Stimulated activated naive CD8-positive, alpha-beta T cell treated with anti-CD3 and anti-CD28 coated beads, Interleukin-15, Interleukin-2, amounts not matched to agents 100 ng/mL and 50 ng/mL, for 24 hours (primary cell): ENCODE data around the gene ARHGAP23.

ENCODE experiments used
- H3K27ac Mint-ChIP-seq: one replicate; pipeline ENCODE4 v1.8.0; 2021; ENCODE audit warnings: mild to moderate bottlenecking, mixed read lengths
- H3K27me3 Mint-ChIP-seq: one replicate; pipeline ENCODE4 v1.8.0; 2021; ENCODE audit warnings: mixed read lengths
- H3K36me3 Mint-ChIP-seq: one replicate; pipeline ENCODE4 v1.8.0; 2021; ENCODE audit warnings: low read depth, mixed read lengths
- H3K4me1 Mint-ChIP-seq: one replicate; pipeline ENCODE4 v1.8.0; 2021; ENCODE audit warnings: low read depth, mixed read lengths
- H3K4me3 Mint-ChIP-seq: one replicate; pipeline ENCODE4 v1.8.0; 2021; ENCODE audit warnings: mild to moderate bottlenecking, mixed read lengths
- H3K9me3 Mint-ChIP-seq: one replicate; pipeline ENCODE4 v1.8.0; 2021; ENCODE audit warnings: mixed read lengths

ARHGAP23 gene

DNA sequence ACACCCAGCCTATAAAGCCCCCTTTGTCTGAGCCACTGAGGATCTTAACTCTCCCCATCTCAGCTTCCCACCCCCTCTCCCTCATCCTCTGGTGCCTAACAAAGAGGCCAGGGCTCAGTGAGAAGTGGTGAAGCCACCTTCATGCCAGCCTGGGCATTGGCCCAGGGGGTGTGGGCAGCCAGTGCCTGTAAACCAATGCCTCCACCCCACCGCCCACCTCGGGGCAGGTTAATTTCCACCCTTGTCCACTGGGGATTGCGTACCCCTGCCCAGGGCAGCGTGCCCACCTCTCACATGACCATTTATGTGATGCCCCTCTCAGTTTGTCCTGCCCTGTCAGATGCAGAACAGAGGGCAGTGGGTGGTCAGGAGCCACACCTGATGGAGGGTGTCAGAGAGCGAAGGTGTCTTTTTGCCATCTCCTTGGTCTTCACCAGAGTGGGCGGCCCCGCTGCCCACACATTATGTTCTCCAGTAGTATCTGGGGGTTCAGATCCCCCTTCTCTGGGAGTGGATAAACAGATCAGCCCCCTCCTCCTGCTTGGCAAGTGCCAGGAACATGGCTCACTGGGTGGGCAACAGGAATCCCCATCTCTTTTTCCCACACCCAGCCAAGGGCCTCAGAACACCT, 10.1 kb upstream of the ARHGAP23 start:
- H3K27ac Mint-ChIP-seq = no peak overlapping the region
- no peaks in the 10 kb centered on the region for H3K36me3 Mint-ChIP-seq
- H3K4me3 Mint-ChIP-seq = no peak overlapping the region
- peaks cover 44% of the 10 kb centered on the region for H3K27me3 Mint-ChIP-seq
- no peaks in the 10 kb centered on the region for H3K9me3 Mint-ChIP-seq
- H3K4me1 Mint-ChIP-seq = peaks cover 12% of the 10 kb centered on the region

DNA sequence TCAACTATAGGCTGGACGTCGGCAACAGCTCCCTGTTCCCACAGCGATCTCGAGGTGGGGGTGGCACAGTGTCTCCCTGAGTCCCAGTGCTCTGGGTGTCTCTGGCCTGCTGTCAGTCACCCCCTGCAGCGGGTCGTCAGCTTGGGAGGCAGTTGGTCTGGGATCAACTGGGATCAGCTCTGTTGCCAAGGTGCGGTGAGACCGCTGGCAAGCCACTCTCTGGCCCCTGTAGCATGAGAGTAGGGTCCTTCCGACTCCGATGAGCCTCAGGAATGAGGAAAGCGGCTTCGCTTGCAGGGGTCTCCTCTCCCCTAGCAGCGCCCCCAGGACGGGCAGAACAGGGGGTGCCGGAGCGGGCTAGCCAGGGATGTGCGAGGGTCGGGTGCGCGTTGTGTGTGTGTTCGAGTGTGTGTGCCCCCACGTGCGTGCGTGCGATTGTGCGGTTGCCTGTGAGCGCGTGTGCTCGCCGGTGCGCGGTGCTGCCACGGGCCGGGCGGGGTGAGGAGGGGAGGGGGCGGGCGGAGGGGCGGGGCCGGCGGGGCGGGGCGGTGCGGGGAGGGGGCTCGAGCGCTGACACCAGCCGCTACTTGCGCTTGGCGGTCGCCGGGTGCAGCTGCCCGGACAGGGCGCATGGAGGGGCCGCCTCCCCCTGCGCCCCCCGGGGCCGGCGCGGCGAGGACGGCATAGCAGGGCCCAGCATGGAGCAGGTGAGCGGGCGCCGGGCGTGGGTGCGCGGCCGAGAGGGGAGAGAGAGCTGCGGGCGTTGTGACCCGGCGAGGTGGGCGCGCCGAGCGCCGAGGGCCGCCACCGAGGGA, 9.4 kb upstream of the ARHGAP23 start:
- no peak overlapping the region for H3K27ac Mint-ChIP-seq
- no peaks in the 10 kb centered on the region for H3K36me3 Mint-ChIP-seq

DNA sequence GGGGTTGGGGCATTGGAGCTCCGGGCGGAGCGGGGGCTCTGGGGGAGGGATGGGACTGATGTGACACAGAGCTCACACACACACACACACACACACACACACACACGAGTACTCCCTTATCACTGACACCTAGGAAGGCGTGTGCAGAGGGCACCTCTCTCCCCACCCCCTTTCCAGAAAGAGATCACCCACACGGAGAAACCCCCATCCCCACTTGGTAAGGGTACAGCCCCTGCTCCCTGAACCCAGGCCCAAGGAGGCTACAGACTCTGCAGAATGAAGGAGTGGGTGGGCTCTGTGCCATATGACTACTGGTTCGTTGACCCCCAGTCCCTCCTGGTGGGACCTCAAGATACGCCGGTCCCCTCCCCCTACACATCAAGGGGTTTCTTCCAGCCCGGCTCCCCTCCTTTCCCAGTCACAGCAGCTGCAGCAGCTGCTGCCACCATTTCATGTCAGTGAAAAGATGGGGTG, 8.7 kb upstream of the ARHGAP23 start:
- Mint-ChIP-seq H3K36me3 (no peaks in the 10 kb centered on the region), H3K27ac (no peak overlapping the region), H3K4me3 (no peak overlapping the region), H3K4me1 (peaks cover 12% of the 10 kb centered on the region), H3K27me3 (peaks cover 56% of the 10 kb centered on the region), H3K9me3 (no peaks in the 10 kb centered on the region)

More for the DNA sequence above, 9.4 kb upstream of the ARHGAP23 start:
- H3K4me1 Mint-ChIP-seq = peaks cover 12% of the 10 kb centered on the region
- H3K27me3 Mint-ChIP-seq = peaks cover 50% of the 10 kb centered on the region
- H3K9me3 Mint-ChIP-seq = no peaks in the 10 kb centered on the region
- peak overlapping the region; percentile 55 for H3K4me3 Mint-ChIP-seq

DNA sequence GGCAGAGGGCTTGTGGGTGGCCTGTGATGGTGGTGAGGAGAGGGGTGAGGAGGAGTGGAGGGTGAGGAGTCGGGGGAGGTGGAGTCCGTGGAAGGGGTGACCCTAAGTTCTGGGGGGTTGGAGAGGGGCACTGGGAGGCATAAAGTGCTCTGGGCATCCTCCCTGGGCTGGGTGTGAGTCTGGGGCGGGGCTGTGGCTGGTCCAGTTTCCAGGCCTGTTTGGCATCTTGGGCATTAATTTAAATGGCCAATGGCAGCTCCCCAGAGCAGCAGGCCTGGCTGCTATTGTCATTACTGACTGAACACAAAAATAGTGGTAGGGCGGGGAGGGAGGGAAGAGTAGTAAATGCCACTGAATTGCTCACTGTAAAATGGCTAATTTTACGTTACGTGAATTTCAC, 7.7 kb upstream of the ARHGAP23 start:
- Mint-ChIP-seq H3K9me3 (no peaks in the 10 kb centered on the region), H3K36me3 (no peaks in the 10 kb centered on the region), H3K4me3 (no peak overlapping the region), H3K27me3 (peaks cover 65% of the 10 kb centered on the region), H3K4me1 (peaks cover 9% of the 10 kb centered on the region), H3K27ac (no peak overlapping the region)

DNA sequence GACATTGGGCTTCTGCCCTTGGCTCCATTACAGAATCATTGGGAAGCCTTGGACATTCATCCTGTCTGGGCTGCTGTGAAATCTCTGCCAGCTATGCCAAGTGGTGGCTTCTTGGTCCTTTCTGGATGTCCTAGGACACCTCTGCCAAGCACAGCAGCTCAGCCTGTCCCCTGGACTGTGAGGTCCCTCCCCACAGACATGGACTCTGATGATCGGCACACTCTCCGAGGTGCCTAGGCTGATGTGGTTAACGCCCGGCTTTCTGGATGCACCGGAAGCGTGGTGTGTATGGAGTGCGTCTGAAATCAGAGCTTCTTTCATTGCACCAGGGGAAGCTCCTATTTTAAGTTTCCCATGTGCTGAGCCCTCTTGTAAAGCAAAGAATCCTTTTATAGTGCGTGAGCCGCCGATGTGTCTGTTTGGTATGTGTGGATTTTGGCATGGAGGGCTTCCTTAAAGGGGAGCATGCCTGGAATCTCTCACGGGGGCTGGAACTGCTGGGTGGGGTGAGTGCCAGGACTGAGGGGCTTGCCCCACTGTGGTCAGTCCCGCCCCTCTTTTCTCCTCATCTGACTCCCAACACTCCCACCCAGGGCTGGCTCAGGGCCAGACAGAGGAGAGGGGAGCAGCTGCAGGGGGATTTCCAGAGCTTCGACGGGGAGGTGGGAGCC, 7.0 kb upstream of the ARHGAP23 start:
- Mint-ChIP-seq H3K36me3 (no peaks in the 10 kb centered on the region), H3K27ac (no peak overlapping the region), H3K4me1 (peaks cover 10% of the 10 kb centered on the region), H3K27me3 (peaks cover 66% of the 10 kb centered on the region), H3K4me3 (no peak overlapping the region), H3K9me3 (no peaks in the 10 kb centered on the region)

DNA sequence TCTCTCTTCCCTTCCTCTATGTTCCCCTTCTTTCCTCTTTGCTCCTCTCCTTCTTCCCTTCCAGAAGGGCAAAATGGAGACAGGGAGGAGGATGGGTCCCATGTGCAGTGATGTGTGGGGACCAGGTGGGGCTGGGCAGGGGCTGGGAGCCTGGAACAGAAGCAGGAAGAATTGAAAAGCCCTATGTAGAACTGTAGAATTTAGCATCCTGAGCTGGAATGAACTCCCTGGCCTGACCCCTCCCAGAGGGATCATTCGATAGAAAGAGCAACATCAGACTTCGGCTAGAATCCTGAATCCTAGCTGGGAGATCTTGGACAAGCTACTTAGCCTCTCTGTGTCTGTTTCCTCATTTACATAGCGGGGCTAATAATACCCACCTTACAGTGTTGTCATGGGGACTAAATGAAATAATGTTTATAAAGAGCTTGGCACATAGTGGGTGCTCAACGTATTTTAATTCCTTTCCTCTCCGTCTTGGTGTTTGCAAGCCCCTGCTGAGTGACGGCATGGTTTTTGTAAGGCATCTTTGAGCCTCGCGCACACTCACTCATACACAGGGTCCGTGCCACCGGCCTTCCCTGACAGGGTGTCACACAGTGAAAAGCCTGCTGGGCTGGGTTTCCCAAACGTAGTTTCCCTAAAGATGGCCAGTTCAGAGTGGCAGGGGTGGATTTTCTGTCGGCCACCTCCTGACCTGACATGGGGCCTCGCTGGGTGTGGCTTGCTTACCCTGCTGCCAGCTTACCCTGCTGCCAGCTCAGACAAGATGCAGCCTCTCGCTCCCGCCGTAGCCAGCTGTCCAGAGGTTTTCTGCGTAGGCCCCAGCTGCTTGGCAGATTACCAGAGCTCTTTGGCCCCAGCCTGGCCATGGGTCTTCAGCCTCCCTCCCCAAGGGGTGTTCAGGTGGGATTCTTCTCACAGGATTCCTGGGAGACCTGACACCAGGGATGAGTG, 6.1 kb upstream of the ARHGAP23 start:
- H3K27me3 Mint-ChIP-seq = peaks cover 57% of the 10 kb centered on the region
- no peaks in the 10 kb centered on the region for H3K9me3 Mint-ChIP-seq
- peaks cover 13% of the 10 kb centered on the region for H3K4me1 Mint-ChIP-seq
- no peak overlapping the region for H3K27ac Mint-ChIP-seq
- H3K36me3 Mint-ChIP-seq = no peaks in the 10 kb centered on the region
- no peak overlapping the region for H3K4me3 Mint-ChIP-seq

DNA sequence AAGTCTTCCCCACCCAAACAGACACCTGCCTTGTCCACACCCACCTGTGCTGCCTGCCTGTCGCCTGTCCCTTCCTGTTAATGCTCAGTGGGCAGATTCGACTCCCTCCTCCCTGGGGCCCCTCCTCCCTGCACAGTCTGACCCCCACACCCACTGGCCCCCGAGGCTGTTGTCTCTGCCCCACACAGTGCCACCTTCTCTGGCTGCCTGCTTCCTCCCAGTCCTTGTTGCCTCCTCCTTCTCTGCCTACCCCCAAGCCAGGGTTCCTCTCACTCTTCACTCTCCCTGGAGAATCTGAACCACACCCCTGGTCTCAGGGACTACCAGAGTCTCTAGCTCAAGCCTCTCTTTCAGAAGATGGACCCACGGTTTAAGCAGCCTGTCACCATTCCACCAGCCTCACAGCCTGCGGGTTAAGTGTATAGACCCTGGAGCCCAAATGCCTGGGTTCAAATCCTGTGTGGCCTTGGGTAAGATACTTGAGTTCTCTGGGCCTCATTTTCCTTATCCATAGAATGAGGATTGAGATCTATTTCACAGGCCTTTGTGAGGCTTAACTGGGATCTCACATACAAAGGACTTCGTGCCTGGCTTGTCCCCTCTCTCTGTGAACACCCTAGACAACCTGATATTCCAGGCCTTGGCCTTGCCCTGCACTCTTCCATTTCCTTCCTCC, 3.8 kb upstream of the ARHGAP23 start:
- no peak overlapping the region for H3K27ac Mint-ChIP-seq
- no peaks in the 10 kb centered on the region for H3K36me3 Mint-ChIP-seq
- H3K27me3 Mint-ChIP-seq = peaks cover 50% of the 10 kb centered on the region
- peaks cover 22% of the 10 kb centered on the region for H3K4me1 Mint-ChIP-seq
- H3K9me3 Mint-ChIP-seq = no peaks in the 10 kb centered on the region
- H3K4me3 Mint-ChIP-seq = no peak overlapping the region

DNA sequence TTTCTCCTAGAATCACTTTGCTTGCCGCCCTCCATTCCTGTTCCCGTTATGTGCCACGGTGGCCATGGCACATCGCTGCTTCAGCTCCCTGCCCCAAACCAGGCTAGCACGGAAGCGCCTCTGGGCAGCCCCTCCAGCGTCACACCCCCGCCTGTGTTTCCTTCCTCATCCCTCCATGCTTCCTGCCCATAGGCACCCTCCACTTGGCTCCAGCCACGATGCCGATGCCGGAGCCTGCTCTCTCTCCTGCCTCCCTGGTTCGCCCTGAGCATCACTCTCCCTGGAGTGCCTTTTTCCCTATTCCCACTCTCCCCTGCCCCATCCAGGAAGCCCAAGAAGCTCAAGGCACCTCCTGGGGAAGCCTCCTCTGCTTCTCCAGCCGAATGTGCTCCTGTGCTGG, 3.2 kb upstream of the ARHGAP23 start:
- Mint-ChIP-seq H3K9me3 (no peaks in the 10 kb centered on the region), H3K27me3 (peaks cover 50% of the 10 kb centered on the region), H3K36me3 (no peaks in the 10 kb centered on the region), H3K4me1 (peaks cover 25% of the 10 kb centered on the region), H3K4me3 (no peak overlapping the region), H3K27ac (no peak overlapping the region)

DNA sequence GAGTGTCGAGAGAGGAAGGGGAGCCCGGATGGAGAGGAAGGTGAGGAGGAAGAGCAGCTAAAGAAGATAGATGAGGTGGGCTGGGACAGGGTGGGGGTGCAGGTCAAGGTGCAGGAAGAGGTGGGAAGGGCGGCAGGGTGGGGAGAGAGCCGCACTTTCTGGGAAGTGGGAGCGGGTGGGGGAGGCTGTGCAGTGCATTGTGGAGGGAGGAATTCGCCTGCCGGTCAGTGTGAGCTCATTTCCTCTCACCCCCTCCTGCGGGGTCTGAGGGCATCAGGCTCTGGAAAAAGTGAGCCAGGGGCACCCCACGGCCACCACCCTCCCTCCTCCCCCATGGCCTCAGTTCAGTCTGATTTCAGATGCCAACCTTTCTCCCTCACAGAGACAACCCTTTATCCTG, 2.5 kb upstream of the ARHGAP23 start:
- no peaks in the 10 kb centered on the region for H3K9me3 Mint-ChIP-seq
- H3K27me3 Mint-ChIP-seq = peaks cover 52% of the 10 kb centered on the region

DNA sequence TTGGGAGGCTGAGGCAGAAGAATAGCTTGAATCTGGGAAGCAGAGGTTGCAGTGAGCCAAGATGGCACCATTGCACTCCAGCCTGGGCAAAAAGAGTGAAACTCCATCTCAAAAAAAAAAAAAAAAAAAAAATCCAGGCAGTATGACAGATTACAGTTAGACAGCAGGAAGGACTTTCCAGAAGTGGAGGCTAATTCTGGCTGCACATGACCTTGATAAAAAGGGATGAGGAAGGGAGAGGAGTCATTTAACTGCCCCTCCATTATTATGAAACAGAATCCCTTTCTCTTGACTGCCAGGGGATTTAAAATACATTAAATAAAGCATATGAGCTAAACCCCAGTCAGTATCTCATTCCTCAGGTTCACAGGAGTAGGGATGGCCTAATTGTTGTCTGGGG, 1.8 kb upstream of the ARHGAP23 start:
- no peak overlapping the region for H3K27ac Mint-ChIP-seq
- no peaks in the 10 kb centered on the region for H3K9me3 Mint-ChIP-seq
- H3K4me1 Mint-ChIP-seq = peaks cover 25% of the 10 kb centered on the region
- H3K4me3 Mint-ChIP-seq = no peak overlapping the region
- H3K27me3 Mint-ChIP-seq = peaks cover 46% of the 10 kb centered on the region
- H3K36me3 Mint-ChIP-seq = no peaks in the 10 kb centered on the region

More for the DNA sequence above, 2.5 kb upstream of the ARHGAP23 start:
- peaks cover 25% of the 10 kb centered on the region for H3K4me1 Mint-ChIP-seq
- H3K36me3 Mint-ChIP-seq = no peaks in the 10 kb centered on the region
- H3K4me3 Mint-ChIP-seq = no peak overlapping the region
- H3K27ac Mint-ChIP-seq = no peak overlapping the region

DNA sequence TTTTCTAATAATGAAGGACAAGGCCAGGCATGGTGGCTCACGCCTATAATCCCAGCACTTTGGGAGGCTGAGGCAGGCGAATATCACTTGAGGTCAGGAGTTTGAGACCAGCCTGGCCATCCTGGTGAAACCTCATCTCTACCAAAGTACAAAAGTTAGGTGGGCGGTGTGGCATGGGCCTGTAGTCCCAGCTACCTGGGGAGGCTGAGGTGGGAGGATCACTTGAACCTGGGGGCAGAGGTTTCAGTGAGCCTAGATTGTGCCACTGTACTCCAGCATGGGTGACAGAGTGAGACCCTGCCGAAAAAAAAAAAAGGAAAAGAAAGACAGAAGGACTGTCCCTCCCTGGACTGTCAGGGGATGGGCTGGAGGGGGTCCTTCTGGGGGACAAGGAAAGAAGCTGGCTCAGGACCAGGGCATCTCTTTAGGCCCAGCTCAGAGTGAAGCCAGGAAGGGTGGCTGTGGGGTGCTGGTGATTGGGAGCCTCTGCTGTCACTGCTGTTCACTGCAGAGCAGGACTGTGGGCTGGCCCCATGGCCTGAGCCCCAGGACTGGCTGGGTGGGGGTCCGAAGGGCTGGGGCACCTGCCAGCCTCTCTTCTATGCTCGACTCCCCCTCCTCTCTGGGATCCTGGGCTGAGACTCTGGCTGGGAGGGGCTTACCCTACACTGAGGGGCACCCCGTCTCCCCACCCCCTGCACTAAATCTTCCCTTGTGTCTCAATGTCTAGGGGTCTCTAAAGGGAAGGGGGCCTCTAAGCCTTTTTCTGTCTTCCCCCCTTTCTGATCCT, 909 bp upstream of the ARHGAP23 start:
- peaks cover 39% of the 10 kb centered on the region for H3K27me3 Mint-ChIP-seq
- no peaks in the 10 kb centered on the region for H3K36me3 Mint-ChIP-seq
- H3K9me3 Mint-ChIP-seq = no peaks in the 10 kb centered on the region
- H3K27ac Mint-ChIP-seq = peak overlapping the region; percentile 61
- H3K4me1 Mint-ChIP-seq = peaks cover 25% of the 10 kb centered on the region
- H3K4me3 Mint-ChIP-seq = peak overlapping the region; percentile 69

DNA sequence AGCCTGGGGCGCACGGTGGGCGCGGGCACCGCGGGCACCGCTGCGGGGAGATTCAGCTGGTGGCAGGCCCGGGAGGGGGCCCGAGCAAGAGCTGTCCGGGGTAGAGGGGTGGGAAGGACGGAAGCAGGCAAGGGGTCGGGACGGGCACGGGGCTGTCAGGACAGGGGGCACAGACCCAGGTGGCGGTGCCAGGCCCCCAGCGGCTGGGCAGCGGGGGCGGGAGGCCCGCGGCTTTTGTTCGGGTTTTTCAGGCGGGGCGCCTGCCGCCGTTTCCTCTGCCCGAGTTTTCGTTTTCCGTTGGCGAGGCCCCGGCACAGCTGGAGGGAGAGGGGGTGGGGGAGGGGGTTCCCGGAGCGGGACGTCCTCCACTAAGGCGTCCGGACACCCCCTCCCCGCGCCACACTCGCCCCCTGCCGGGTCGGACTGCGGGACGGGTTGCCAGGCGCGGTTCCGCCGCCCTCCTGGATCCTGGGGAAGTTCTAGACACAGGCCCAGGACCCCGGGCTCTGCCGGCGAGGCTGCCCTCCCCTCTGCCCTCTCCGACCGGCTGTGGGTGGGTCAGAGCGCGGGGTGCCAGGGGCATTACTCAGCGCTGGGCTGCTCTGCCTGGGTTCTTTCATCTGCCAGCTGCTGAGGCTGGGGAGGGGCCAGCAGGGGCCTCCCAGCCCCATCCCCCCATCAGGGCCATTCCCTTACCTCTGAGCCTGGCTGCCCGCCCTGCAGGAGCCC, 543 bp downstream of the ARHGAP23 start:
- peak overlapping the region; percentile 53 for H3K4me3 Mint-ChIP-seq
- H3K9me3 Mint-ChIP-seq = no peaks in the 10 kb centered on the region
- H3K27ac Mint-ChIP-seq = no peak overlapping the region
- H3K4me1 Mint-ChIP-seq = peaks cover 25% of the 10 kb centered on the region
- peaks cover 30% of the 10 kb centered on the region for H3K27me3 Mint-ChIP-seq
- H3K36me3 Mint-ChIP-seq = no peaks in the 10 kb centered on the region
